Activated CD4-positive, alpha-beta T cell treated with anti-CD3 and anti-CD28 coated beads, Interleukin-2, amount 10 ng/mL, durations not matched to agents 7 days and 5 days (primary cell): ENCODE results near the gene OR8B4. TPM values are rescaled to one million over a fixed set of nuclear protein-coding genes. Genes with fewer than 3 reads are reported as not detected.
"Not testable (repeated sequence)": the region's sequence is repeated elsewhere in the genome, so short reads cannot be mapped to it uniquely, and the experiment has no call there.

ENCODE experiments used
- CTCF ChIA-PET: fragments of 350-600 bp; sonication (Branson Sonifier 250); formaldehyde crosslinking; loops from one replicate; lab custom pipeline; 2021; ENCODE audit warnings: antibody characterized with exemption; lab: Charles Lee
- POLR2A ChIA-PET: fragments of 350-600 bp; sonication (Branson Sonifier 250); formaldehyde crosslinking; loops from one replicate; lab custom pipeline; 2021; ENCODE audit warnings: antibody characterized with exemption; lab: Charles Lee
- DNase-seq: peaks from one replicate; pipeline ENCODE4 v3.0.0-alpha.2; 2020
- H3K27ac Mint-ChIP-seq: one replicate; pipeline ENCODE4 v1.8.0; 2021; ENCODE audit warnings: mild to moderate bottlenecking, moderate library complexity, mixed read lengths
- H3K27me3 Mint-ChIP-seq: one replicate; pipeline ENCODE4 v1.8.0; 2021; ENCODE audit warnings: mixed read lengths
- H3K36me3 Mint-ChIP-seq: one replicate; pipeline ENCODE4 v1.8.0; 2021; ENCODE audit warnings: low read depth, mixed read lengths
- H3K4me1 Mint-ChIP-seq: one replicate; pipeline ENCODE4 v1.8.0; 2021; ENCODE audit warnings: mixed read lengths
- H3K4me3 Mint-ChIP-seq: one replicate; pipeline ENCODE4 v1.8.0; 2021; ENCODE audit warnings: mild to moderate bottlenecking, moderate library complexity, mixed read lengths
- H3K9me3 Mint-ChIP-seq: one replicate; pipeline ENCODE4 v1.8.0; 2021; ENCODE audit warnings: mixed read lengths
- total RNA-seq, 2 experiments: library from RNA; stranded (reverse); gene quantifications; one replicate each; pipeline ENCODE4 v1.2.3, GENCODE V29; 2021

Gene OR8B4
- total RNA-seq, 2 experiments from 2014 or later = not detected

GRCh38 chr11:124442847-124443246 is 18.2 kb upstream of the OR8B4 start:
- DNase-seq = no peak
- ChIA-PET POLR2A (no interaction called here), CTCF (interaction anchor here (1.1 kb wide), 1 partner anchor 11 kb away, joined by 3 read pairs; no protein-coding TSS in a partner anchor)
- H3K36me3 Mint-ChIP-seq = no peaks in the 10 kb centered on the region
- H3K27ac Mint-ChIP-seq = no peak overlapping the region
- no peaks in the 10 kb centered on the region for H3K4me1 Mint-ChIP-seq
- H3K27me3 Mint-ChIP-seq = peaks cover 3% of the 10 kb centered on the region
- no peaks in the 10 kb centered on the region for H3K9me3 Mint-ChIP-seq
- no peak overlapping the region for H3K4me3 Mint-ChIP-seq

DNA sequence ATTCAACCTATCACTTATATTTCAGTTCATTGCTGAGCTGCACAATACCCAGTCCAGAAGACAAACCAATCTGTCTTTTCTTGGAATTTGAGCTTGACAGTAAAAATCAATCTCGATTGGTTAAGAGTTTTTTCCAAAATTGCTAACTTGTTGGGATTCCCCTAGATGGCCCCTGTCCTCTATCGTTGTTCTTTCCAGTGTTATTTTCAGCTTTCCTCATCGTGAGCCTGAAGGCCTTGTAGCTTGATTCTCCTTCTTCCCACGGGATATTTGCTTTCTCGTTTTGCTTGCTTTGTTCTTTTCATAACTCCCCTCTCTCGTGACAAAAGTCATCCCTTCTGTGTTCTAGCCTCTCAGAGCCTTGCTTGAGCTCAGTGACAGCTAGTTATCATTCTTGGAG is 17.8 kb upstream of the OR8B4 start:
- DNase-seq = no peak
- no peaks in the 10 kb centered on the region for H3K36me3 Mint-ChIP-seq
- no peaks in the 10 kb centered on the region for H3K9me3 Mint-ChIP-seq
- CTCF ChIA-PET = interaction anchor here (1.1 kb wide), 1 partner anchor 10 kb away, joined by 3 read pairs; no protein-coding TSS in a partner anchor
- H3K4me1 Mint-ChIP-seq = no peaks in the 10 kb centered on the region
- peaks cover 3% of the 10 kb centered on the region for H3K27me3 Mint-ChIP-seq
- no peak overlapping the region for H3K27ac Mint-ChIP-seq
- H3K4me3 Mint-ChIP-seq = no peak overlapping the region
- POLR2A ChIA-PET = no interaction called here

DNA sequence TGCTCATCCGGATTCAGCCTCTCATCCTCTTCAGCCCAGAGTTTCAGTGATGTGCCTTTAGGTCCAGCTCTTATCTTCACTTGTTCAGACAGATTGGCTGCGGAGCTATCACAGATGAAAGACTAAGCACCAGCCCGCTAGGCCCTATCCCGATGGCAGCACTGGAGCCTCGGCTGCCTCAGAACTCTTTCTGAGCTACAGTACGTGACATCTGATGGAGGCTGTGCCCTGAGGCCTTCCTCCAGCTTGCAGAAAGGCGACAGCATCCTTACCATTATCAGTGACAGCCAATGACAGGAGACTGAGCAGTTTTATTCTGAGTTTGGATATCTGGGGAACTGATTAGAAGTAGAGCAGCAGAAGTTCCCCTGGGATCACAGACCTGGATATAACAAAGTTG is 16.8 kb upstream of the OR8B4 start:
- ChIA-PET CTCF (no interaction called here), POLR2A (no interaction called here)
- no peak for DNase-seq

DNA sequence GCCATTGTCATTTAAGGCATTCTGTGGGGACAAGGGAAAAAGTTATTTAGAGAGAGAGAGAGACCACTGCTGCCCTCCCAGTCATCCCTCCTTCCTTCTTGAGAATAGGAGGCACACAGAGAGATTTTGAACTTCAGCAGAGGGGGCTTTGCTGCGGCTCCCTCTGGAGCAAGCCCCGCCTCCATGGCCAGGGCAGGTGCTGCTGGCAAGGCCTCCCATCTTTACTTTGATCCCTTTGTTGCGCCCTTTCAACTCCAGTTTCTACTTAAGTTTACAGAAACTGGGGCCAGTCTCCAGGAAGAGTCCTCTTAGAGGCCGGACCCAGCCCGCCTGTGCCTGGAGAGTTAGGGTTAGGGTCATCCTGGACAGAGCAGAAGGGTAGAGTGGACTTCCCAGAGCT is 16.4 kb upstream of the OR8B4 start:
- no peaks in the 10 kb centered on the region for H3K4me1 Mint-ChIP-seq
- POLR2A ChIA-PET = no interaction called here
- CTCF ChIA-PET = no interaction called here

More for the DNA sequence above, 16.8 kb upstream of the OR8B4 start:
- Mint-ChIP-seq H3K4me1 (no peaks in the 10 kb centered on the region), H3K9me3 (no peaks in the 10 kb centered on the region), H3K36me3 (no peaks in the 10 kb centered on the region), H3K4me3 (no peak overlapping the region), H3K27me3 (peaks cover 3% of the 10 kb centered on the region), H3K27ac (no peak overlapping the region)

DNA sequence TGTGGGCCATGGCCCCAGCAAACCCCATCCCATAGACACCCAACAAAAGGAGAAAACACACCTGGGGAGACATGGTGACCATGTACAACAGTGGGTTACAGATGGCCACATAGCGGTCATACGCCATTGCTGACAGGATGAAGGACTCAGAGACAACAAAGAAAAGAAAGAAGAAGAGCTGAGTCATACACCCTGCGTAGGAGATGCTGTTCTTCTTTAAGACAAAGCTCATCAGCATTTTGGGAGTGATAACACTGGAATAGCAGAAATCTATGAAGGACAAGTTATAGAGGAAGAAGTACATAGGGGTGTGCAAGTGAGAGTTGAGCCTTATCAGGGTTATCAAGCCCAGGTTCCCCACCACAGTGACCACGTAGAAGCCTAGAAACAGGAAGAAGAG is 15.9 kb upstream of the OR8B4 start:
- Mint-ChIP-seq H3K27me3 (peaks cover 3% of the 10 kb centered on the region), H3K27ac (no peak overlapping the region), H3K4me3 (no peak overlapping the region), H3K9me3 (no peaks in the 10 kb centered on the region), H3K4me1 (no peaks in the 10 kb centered on the region), H3K36me3 (no peaks in the 10 kb centered on the region)
- ChIA-PET POLR2A (no interaction called here), CTCF (no interaction called here)
- DNase-seq = no peak

More for the DNA sequence above, 16.4 kb upstream of the OR8B4 start:
- no peak for DNase-seq
- H3K27ac Mint-ChIP-seq = no peak overlapping the region
- H3K9me3 Mint-ChIP-seq = no peaks in the 10 kb centered on the region
- H3K27me3 Mint-ChIP-seq = peaks cover 3% of the 10 kb centered on the region
- H3K36me3 Mint-ChIP-seq = no peaks in the 10 kb centered on the region
- H3K4me3 Mint-ChIP-seq = no peak overlapping the region

DNA sequence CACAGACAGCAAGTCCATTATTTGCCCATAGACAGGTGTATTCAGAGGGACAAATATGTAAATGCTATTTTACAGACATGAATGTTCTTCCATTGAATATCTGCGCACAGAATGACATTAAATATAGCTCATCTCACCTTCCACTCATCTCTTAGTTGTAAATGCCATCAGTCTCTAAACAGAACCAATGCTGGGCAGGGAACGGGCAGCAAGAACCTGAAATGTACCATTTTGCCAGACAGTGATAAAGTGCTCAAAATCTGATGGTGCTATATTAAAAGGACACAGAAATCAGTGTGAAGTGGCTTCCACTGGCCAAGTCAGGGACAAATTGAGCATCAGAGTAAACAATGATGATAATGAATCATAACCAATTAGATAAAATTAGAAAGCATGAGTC is 10.0 kb upstream of the OR8B4 start:
- no peak overlapping the region for H3K27ac Mint-ChIP-seq
- H3K9me3 Mint-ChIP-seq = peaks cover 2% of the 10 kb centered on the region
- no peaks in the 10 kb centered on the region for H3K4me1 Mint-ChIP-seq
- peaks cover 4% of the 10 kb centered on the region for H3K27me3 Mint-ChIP-seq
- POLR2A ChIA-PET = no interaction called here
- H3K4me3 Mint-ChIP-seq = no peak overlapping the region
- H3K36me3 Mint-ChIP-seq = no peaks in the 10 kb centered on the region
- no peak for DNase-seq
- CTCF ChIA-PET = no interaction called here

- H3K9me3 Mint-ChIP-seq = peaks cover 4% of the 10 kb centered on the region
- CTCF ChIA-PET = no interaction called here
Measured at GRCh38 chr11:124429599-124429998, 4.9 kb upstream of the OR8B4 start.

GRCh38 chr11:124421043-124421442 is 3.6 kb downstream of the OR8B4 start:
- ChIA-PET CTCF (no interaction called here), POLR2A (no interaction called here)
- no peaks in the 10 kb centered on the region for H3K4me1 Mint-ChIP-seq
- H3K27me3 Mint-ChIP-seq = peaks cover 9% of the 10 kb centered on the region
- no peak overlapping the region for H3K27ac Mint-ChIP-seq
- no peak overlapping the region for H3K4me3 Mint-ChIP-seq
- no peaks in the 10 kb centered on the region for H3K36me3 Mint-ChIP-seq
- no peaks in the 10 kb centered on the region for H3K9me3 Mint-ChIP-seq
- DNase-seq = no peak

More at GRCh38 chr11:124429599-124429998, 4.9 kb upstream of the OR8B4 start:
- Mint-ChIP-seq H3K27ac (no peak overlapping the region), H3K36me3 (no peaks in the 10 kb centered on the region), H3K4me1 (no peaks in the 10 kb centered on the region), H3K27me3 (peaks cover 2% of the 10 kb centered on the region), H3K4me3 (no peak overlapping the region)
- POLR2A ChIA-PET = no interaction called here
- no peak for DNase-seq

GRCh38 chr11:124415356-124415923 is 9.2 kb downstream of the OR8B4 start:
- Mint-ChIP-seq H3K4me1 (no peaks in the 10 kb centered on the region), H3K27me3 (peaks cover 12% of the 10 kb centered on the region), H3K4me3 (no peak overlapping the region), H3K27ac (no peak overlapping the region), H3K36me3 (no peaks in the 10 kb centered on the region), H3K9me3 (no peaks in the 10 kb centered on the region)
- POLR2A ChIA-PET = no interaction called here
- DNase-seq = peak; percentile 12
- CTCF ChIA-PET = interaction anchor here (0.6 kb wide), 1 partner anchor 217 kb away, joined by 3 read pairs; no protein-coding TSS in a partner anchor

- no peaks in the 10 kb centered on the region for H3K9me3 Mint-ChIP-seq
Measured at GRCh38 chr11:124409906-124410305, 14.8 kb downstream of the OR8B4 start.

DNA sequence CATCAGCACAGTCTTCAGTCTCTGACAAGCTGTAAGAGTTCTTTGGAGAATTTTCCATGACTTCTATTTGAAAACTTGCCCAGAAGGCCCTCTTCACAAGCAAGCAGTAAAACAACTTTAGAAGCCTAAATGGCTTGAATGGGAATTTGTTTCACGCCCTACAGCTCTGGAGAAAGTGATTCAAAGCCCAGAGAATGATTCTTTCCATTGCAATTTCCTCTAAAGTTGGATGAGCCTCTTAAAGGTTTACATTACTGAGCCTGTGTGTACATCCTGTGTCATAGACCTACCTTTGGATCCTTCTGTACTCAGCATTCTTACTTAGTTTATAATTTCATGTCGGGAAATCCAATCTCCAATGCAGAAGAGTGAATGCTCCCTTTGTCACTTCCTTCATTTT is 19.1 kb downstream of the OR8B4 start:
- POLR2A ChIA-PET = no interaction called here
- no peak overlapping the region for H3K27ac Mint-ChIP-seq
- no peak for DNase-seq
- peaks cover 2% of the 10 kb centered on the region for H3K4me1 Mint-ChIP-seq
- no peak overlapping the region for H3K4me3 Mint-ChIP-seq
- CTCF ChIA-PET = no interaction called here
- no peaks in the 10 kb centered on the region for H3K36me3 Mint-ChIP-seq
- H3K9me3 Mint-ChIP-seq = no peaks in the 10 kb centered on the region
- H3K27me3 Mint-ChIP-seq = peaks cover 13% of the 10 kb centered on the region

More at GRCh38 chr11:124409906-124410305, 14.8 kb downstream of the OR8B4 start:
- Mint-ChIP-seq H3K4me1 (no peaks in the 10 kb centered on the region), H3K27me3 (peaks cover 15% of the 10 kb centered on the region), H3K27ac (no peak overlapping the region), H3K4me3 (no peak overlapping the region), H3K36me3 (no peaks in the 10 kb centered on the region)
- no peak for DNase-seq
- ChIA-PET CTCF (no interaction called here), POLR2A (no interaction called here)

DNA sequence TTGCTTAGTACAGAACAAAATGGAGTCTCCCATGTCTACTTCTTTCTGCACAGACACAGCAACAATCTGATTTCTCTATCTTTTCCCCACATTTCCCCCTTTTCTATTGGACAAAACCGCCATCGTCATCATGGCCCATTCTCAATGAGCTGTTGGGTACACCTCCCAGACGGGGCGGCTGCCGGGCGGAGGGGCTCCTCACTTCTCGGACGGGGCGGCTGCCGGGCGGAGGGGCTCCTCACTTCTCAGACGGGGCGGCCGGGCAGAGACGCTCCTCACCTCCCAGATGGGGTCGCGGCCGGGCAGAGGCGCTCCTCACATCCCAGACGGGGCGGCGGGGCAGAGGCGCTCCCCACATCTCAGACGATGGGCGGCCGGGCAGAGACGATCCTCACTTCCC is 21.5 kb downstream of the OR8B4 start:
- POLR2A ChIA-PET, H3K27ac Mint-ChIP-seq, H3K4me3 Mint-ChIP-seq, H3K9me3 Mint-ChIP-seq, H3K4me1 Mint-ChIP-seq, DNase-seq, H3K36me3 Mint-ChIP-seq, H3K27me3 Mint-ChIP-seq, CTCF ChIA-PET: not testable (repeated sequence)

DNA sequence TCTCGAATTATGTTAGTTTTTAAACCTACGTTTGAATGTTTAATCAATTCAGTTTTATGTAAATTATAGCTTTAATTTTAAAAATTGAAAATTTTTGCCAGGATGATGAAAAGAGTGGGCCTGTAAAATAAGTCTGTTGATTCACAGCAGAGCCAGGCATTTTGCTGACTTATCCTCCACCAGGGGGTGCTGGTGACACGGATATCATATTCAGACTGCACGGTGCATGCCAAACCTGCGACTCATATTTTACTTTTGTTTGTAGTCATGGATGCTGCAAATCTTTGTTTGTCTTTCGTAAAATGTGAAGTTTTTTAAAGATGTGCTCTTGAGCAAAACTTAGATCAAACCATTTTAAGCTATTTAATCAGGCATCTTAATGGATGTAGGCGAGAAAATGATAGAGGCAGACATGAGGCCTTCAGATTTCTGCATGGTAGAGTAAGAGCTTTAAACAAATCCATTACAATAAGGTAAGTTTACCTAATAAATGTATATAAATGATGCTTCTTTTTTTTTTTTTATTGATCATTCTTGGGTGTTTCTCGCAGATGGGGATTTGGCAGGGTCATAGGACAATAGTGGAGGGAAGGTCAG is 22.2 kb downstream of the OR8B4 start:
- DNase-seq = peak; percentile 63
- POLR2A ChIA-PET = no interaction called here
- Mint-ChIP-seq H3K4me3 (no peak overlapping the region), H3K4me1 (peaks cover 2% of the 10 kb centered on the region), H3K27me3 (peaks cover 8% of the 10 kb centered on the region), H3K36me3 (no peaks in the 10 kb centered on the region), H3K27ac (no peak overlapping the region), H3K9me3 (no peaks in the 10 kb centered on the region)
- CTCF ChIA-PET = interaction anchor here (1.2 to 1.5 kb wide), 2 partner anchors 10 to 183 kb away, joined by 4 read pairs; no protein-coding TSS in a partner anchor
